Inferior parietal cortex (tissue), 1 donor: ENCODE data around the gene MYH14.
A peak's percentile ranks its signal among the peaks of the same experiment; 100 is the strongest.
"Not testable (repeated sequence)": the region's sequence is repeated elsewhere in the genome, so short reads cannot be mapped to it uniquely, and the experiment has no call there.

Experiments used
- DNase-seq: peaks from one replicate; pipeline ENCODE4 v3.0.0-alpha.2; 2016; ENCODE audit errors: extremely low spot score

The MYH14 gene

GRCh38 chr19:50224986-50225747, 21.7 kb downstream of the MYH14 start:
- no peak for DNase-seq

- DNase-seq = no peak
These were observed 23.1 kb downstream of the MYH14 start for GRCh38 chr19:50226536-50226935.

GRCh38 chr19:50228153-50228552, 24.7 kb downstream of the MYH14 start:
- not testable (repeated sequence) for DNase-seq

- DNase-seq = no peak
These were observed 27.2 kb downstream of the MYH14 start for GRCh38 chr19:50230379-50231351.

GRCh38 chr19:50231417-50231816, 28.0 kb downstream of the MYH14 start:
- not testable (repeated sequence) for DNase-seq

- no peak for DNase-seq
These were observed 28.4 kb downstream of the MYH14 start for GRCh38 chr19:50231821-50232220.

- DNase-seq = no peak
These were observed 29.2 kb downstream of the MYH14 start for GRCh38 chr19:50232600-50232999.

- DNase-seq = no peak
These were observed 30.0 kb downstream of the MYH14 start for GRCh38 chr19:50233308-50233910.

GRCh38 chr19:50237493-50237892, 34.1 kb downstream of the MYH14 start:
- DNase-seq = not testable (repeated sequence)

- no peak for DNase-seq
These were observed 34.6 kb downstream of the MYH14 start for GRCh38 chr19:50238043-50238442.

GRCh38 chr19:50239921-50240590, 36.6 kb downstream of the MYH14 start:
- no peak for DNase-seq

- DNase-seq = no peak
These were observed 39.2 kb downstream of the MYH14 start for GRCh38 chr19:50242581-50242980.

- no peak for DNase-seq
These were observed 41.3 kb downstream of the MYH14 start for GRCh38 chr19:50244695-50245094.

- no peak for DNase-seq
These were observed 45.0 kb downstream of the MYH14 start for GRCh38 chr19:50248413-50248812.

GRCh38 chr19:50248826-50249225, 45.4 kb downstream of the MYH14 start:
- no peak for DNase-seq

- DNase-seq = no peak
These were observed 46.2 kb downstream of the MYH14 start for GRCh38 chr19:50249636-50250035.

GRCh38 chr19:50250450-50251136, 47.2 kb downstream of the MYH14 start:
- DNase-seq = no peak

- peak; percentile 15 for DNase-seq
These were observed 48.9 kb downstream of the MYH14 start for GRCh38 chr19:50252111-50252886.

GRCh38 chr19:50252887-50253268, 49.5 kb downstream of the MYH14 start:
- DNase-seq = no peak

GRCh38 chr19:50255115-50255514, 51.7 kb downstream of the MYH14 start:
- no peak for DNase-seq
